Measurements from ENCODE around the gene WDR27.

WDR27 gene

DNA sequence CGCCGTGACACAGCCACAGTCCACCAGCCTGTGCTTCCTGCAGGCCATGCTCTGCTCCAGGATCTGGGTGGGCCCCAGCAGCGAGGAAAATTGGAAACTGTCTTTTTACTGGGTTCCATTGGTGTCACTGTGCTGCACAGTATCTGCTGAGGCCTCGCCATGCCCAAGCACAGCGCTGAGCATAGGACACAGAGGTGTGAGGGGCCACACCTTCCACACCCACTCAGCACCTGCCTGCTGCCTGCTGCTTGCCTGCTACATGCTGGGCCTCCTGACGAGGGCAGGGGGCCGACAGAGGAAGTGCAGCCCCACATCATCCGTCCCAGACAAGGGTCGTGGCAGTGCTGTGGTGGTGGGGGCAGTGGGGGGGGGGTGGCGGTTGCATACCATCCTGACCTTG lies 275.2 kb downstream of the WDR27 start:
- DNase-seq (ENCODE audit: low read depth) = no peak
- TF ChIP-seq, protein P1, sequence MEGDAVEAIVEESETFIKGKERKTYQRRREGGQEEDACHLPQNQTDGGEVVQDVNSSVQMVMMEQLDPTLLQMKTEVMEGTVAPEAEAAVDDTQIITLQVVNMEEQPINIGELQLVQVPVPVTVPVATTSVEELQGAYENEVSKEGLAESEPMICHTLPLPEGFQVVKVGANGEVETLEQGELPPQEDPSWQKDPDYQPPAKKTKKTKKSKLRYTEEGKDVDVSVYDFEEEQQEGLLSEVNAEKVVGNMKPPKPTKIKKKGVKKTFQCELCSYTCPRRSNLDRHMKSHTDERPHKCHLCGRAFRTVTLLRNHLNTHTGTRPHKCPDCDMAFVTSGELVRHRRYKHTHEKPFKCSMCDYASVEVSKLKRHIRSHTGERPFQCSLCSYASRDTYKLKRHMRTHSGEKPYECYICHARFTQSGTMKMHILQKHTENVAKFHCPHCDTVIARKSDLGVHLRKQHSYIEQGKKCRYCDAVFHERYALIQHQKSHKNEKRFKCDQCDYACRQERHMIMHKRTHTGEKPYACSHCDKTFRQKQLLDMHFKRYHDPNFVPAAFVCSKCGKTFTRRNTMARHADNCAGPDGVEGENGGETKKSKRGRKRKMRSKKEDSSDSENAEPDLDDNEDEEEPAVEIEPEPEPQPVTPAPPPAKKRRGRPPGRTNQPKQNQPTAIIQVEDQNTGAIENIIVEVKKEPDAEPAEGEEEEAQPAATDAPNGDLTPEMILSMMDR (IDR thresholded peaks at IDR 0.05; ENCODE audit: control insufficient read depth, extremely low read depth, insufficient read depth) = no peak
- no peak overlapping the region for H3K4me3 ChIP-seq (ENCODE audit: low read depth, low read length)

DNA sequence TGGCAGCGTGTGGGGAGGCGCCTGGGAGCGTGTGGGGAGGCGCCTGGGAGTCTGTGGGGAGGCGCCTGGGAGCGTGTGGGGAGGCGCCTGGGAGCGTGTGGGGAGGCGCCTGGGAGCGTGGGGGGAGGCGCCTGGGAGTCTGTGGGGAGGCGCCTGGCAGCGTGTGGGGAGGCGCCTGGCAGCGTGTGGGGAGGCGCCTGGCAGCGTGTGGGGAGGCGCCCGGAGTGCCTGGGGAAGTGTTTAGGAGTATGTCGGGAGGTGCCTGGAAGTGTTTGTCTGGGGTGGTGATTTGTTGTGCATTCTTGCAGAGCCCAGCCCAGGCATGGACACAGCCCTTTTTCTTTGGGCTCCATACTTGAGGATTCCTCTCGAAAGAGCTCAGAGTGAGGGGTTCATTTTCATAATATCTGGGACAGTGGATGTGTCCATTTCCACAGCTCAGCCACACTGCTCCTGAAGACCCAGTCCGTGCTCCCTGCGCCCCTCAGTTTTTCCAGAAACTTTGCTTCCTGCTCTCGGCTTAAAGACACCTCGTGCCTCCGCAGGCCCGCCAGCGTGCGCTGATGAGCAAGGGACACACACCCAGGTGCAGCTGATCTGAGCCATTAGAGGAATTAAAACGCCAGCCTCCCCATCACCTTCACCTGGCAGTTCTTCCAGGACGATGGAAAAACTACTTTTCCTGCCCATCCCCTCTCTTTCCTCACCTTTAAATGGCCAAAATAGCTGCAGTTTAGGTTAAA lies 276.0 kb downstream of the WDR27 start:
- no peak for DNase-seq (ENCODE audit: low read depth)
- TF ChIP-seq, protein P1 (IDR thresholded peaks at IDR 0.05; ENCODE audit: control insufficient read depth, extremely low read depth, insufficient read depth) = no peak
- no peak overlapping the region for H3K4me3 ChIP-seq (ENCODE audit: low read depth, low read length)

DNA sequence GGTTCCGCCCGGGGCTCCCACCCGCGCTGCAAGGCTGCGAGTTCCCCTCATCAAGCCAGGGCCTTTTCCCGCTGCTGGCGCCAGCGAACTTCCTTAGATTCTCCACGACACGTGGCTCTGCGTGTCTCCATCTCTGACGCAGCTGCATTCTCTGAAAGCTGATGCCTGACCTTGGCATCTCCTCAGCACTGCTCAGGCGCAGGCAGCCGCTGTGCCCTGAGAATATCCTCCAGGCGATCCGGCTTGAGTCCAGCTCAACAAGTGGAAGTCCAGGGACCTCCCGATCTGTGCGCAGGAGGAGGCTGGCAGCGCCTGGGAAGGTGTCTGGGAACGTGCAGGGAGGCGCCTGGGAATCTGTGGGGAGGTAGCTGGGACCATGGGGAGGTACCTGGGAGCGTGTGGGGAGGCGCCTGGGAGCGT lies 277.0 kb downstream of the WDR27 start:
- no peak for DNase-seq (ENCODE audit: low read depth)
- TF ChIP-seq, protein P1 (IDR thresholded peaks at IDR 0.05; ENCODE audit: control insufficient read depth, extremely low read depth, insufficient read depth) = no peak
- H3K4me3 ChIP-seq (ENCODE audit: low read depth, low read length) = no peak overlapping the region

DNA sequence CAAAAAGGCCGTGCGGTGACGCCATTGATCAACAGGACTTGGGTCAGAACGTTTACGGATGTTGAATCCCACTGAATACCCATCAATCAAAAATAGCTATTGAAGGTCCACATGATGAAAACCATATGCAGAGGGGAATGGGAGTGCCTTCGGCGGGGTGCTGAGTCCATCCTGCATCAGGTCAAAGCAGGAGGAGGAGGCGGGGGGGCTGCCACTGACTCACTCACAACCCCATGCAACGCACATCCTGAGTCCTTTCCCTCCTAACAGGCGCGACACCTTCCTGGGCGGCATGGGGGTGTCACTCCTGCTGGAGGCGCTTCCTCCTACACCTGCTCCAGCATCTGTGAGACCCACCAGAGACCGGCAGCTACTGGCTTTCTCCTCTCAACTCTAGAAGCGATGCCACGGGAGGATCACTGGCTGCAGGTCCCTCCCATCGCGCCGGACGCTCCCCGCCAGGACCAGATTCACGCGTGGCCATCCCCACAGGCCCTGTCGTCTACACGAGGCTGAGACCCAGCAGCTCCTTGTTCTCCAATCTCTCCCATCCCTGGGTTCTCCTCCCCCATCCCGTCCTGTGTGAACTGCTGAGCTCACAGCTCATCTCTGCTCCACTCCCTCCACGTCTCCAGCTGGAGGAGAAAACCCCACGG lies 277.6 kb downstream of the WDR27 start:
- no peak for DNase-seq (ENCODE audit: low read depth)
- no peak overlapping the region for H3K4me3 ChIP-seq (ENCODE audit: low read depth, low read length)
- TF ChIP-seq, protein P1 (IDR thresholded peaks at IDR 0.05; ENCODE audit: control insufficient read depth, extremely low read depth, insufficient read depth) = no peak

DNA sequence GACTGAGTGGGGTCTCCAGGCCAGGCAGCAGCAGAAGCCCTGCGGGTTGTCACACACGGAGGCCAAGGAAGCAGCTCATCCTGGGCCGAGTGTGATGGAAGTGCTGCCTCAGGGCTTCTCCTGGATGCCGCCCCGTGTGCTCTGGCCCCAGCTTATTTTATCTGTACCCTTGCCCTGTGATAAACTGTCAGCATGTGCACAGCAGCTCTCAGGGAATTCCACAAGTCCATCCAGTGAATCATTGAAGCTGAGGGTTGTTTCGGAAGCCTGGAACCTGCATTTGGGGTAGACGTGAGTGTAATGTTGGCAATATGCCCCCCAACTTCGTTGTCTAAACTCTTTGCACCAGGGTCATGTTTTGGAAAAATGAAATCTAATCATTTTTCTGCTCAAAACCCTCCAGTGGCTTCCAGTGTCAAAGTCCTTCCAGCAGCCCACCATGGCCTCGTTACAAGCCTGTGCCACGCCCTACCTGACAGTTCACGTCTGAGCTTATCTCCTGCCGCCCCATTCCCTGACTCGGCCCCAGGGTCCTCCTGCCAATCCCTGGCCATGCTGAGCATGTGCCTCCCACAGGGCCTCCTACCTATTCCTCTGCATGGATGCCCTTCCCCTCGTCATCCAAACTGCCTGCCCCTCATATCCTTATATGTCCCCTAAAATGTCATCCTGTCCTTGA lies 280.1 kb downstream of the WDR27 start:
- TF ChIP-seq, protein P1 (IDR thresholded peaks at IDR 0.05; ENCODE audit: control insufficient read depth, extremely low read depth, insufficient read depth) = no peak
- H3K4me3 ChIP-seq (ENCODE audit: low read depth, low read length) = no peak overlapping the region
- no peak for DNase-seq (ENCODE audit: low read depth)

DNA sequence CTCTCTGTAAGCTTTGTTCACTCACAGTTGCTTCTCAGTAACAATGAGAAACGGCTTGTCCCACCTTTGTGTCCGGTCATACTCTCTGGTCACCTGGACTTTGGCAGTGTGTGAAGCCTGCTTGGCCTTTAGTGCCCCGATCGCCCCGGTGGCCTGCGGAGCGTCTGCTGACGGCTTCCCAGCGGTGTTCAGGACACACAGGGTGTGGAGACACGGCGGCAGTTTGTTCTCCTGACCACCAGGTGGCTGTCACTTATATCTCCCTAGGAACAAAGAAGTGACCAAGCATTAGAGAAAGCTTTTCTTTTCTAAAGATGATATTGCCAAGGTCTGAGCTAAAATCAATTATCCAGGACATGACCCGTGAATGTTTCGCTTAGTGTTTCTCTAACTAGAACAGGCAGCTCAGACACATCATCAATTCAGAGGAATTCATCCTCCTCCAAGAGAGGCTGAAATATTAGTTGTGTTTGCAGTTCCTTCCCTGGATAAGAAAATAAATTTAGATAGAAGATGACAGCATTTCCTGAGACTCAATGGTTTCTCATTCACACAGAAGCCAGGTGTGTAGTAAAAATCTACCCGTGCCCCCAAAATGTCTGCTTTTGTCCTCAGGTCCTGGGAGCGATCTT lies 280.8 kb downstream of the WDR27 start:
- DNase-seq (ENCODE audit: low read depth) = peak; percentile 38
- H3K4me3 ChIP-seq (ENCODE audit: low read depth, low read length) = no peak overlapping the region
- TF ChIP-seq, protein P1 (IDR thresholded peaks at IDR 0.05; ENCODE audit: control insufficient read depth, extremely low read depth, insufficient read depth) = peak; percentile 82
